Stimulated activated CD8-positive, alpha-beta memory T cell treated with anti-CD3 and anti-CD28 coated beads, Interleukin-7, amount 100 ng/mL, for 1 hour (primary cell): Measurements from ENCODE around the gene AQP1.

ENCODE experiments used
- DNase-seq, 2 donors: peaks; one replicate each; pipeline ENCODE4 v3.0.0-alpha.2; 2020; ENCODE audit warnings: low read depth in 2 of 2

The AQP1 gene

DNA sequence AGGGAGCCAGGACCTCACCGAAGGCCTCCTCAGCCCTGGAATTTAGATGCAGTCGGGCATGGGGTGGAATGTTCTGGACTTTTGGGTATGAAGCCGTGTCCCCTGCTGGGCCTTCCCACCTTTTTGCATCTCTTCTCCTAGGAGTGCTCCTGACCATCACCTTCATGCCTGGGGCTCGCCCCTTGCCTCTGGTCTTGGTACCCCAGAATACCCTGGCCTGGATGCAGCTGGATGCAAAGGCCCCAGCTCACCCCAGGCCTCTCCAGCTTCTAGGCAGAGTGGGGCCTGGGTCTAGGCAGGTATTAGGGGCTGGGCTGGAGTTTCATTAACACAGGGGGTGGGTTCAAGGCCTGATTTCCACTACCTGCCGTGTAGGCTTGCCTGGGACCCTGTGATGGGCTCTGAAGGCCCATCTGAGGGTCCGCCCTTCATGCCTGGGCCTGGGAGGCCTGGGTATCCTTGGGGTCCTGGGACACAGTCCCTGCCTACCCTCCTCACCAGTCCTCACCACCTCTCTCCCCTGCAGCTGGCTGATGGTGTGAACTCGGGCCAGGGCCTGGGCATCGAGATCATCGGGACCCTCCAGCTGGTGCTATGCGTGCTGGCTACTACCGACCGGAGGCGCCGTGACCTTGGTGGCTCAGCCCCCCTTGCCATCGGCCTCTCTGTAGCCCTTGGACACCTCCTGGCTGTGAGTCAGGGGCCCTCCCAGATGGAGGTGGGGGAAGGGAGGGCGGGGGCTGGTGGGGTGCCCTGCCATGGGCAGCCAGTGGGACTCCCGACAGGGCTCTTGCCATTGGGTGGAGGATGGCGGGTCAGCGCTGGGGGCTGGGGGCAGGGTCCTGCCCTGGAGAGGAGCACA is 10.1 kb downstream of the AQP1 start:
- DNase-seq, result no peak

- DNase-seq, result no peak
Observed at GRCh38 chr7:30922596-30922995, 10.9 kb downstream of the AQP1 start.

GRCh38 chr7:30923009-30923773 is 11.5 kb downstream of the AQP1 start:
- no peak for DNase-seq

- no peak for DNase-seq
Observed at GRCh38 chr7:30923774-30924413, 12.2 kb downstream of the AQP1 start.

GRCh38 chr7:30924624-30925023 is 13.0 kb downstream of the AQP1 start:
- DNase-seq, result no peak

DNA sequence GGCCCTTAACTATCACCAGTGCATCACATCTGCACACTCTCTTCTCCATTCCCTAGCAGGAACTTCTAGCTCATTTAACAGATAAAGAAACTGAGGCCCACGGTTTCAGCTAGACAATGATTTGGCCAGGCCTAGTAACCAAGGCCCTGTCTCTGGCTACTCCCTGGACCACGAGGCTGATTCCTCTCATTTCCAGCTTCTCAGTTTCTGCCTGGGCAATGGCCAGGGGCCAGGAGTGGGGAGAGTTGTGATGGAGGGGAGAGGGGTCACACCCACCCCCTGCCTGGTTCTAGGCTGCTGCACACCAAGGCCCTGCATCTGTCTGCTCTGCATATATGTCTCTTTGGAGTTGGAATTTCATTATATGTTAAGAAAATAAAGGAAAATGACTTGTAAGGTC is 13.5 kb downstream of the AQP1 start:
- DNase-seq, result no peak

DNA sequence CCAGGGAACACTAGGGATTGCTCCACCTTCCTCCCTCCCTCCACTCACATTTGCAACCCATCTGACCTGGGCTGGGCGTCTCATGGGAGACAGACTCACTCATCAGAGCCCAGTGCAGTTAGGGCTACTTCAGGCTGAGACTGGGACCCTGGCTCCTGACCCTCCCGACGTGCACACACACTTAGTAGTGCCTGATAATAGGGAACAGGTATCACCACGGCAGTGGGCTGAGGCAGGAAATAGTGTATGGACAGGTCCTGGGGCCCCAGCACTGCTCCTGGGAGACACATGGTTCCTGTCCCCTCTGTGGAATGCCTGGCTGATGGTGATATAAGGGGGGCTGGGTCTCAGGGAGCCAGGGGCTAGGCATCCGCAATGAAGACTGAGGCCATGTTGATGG is 14.3 kb downstream of the AQP1 start:
- no peak for DNase-seq

DNA sequence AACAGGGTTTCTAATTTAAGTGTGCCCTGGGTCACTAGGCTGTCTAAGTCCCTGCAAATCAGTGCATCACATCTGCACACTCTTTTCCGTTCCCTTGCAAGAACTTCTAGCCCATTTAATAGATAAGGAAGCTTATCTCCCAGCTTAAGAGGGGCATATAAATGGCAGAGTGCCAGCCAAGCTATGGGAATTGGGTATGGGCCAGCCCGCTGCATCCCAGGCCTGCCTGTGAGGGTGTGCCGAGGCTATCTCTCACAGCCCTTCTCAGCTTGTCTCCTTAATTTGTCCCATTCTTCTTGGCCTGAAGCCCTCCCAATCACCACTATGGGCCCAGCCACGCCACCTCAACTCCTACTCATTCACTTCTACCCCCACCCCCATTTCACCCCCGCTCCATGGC is 14.7 kb downstream of the AQP1 start:
- no peak for DNase-seq

- DNase-seq, result no peak
Observed at GRCh38 chr7:30927040-30927439, 15.4 kb downstream of the AQP1 start.

- no peak for DNase-seq
Observed at GRCh38 chr7:30927559-30927958, 15.9 kb downstream of the AQP1 start.

DNA sequence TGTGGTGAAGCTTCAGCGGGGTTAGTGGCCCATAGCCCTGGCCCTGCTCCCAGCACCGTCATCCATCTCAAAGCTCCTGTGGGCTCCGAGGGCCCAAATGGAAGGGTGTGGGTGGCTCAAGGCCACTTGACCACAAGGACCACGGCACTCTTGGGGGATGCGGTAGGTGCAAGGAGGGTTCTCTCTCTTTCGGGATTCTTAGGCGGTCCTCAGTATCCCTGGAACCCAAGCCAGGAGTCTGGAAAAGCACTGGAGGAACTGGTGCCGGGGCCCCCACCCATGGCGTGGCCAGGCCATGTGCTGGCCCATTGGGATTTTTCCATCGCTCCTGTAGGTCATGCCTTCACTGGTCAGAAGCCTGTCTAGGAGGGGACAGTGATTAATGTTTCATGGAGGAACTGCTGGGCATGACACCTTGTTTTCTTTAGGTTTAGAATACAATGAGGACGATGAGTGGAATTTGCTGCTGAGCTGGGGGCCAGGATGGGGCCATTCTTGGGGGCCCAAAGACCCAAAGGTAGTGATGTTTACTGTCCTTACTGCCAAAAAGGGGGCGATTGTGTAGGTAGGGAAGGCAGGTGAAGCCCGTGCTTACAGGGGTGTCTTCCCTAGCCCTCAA is 16.7 kb downstream of the AQP1 start:
- DNase-seq, result no peak

- no peak for DNase-seq
Observed at GRCh38 chr7:30929686-30930085, 18.0 kb downstream of the AQP1 start.

GRCh38 chr7:30930621-30931020 is 19.0 kb downstream of the AQP1 start:
- DNase-seq, result no peak

- no peak for DNase-seq
Observed at GRCh38 chr7:30931161-30931928, 19.7 kb downstream of the AQP1 start.

DNA sequence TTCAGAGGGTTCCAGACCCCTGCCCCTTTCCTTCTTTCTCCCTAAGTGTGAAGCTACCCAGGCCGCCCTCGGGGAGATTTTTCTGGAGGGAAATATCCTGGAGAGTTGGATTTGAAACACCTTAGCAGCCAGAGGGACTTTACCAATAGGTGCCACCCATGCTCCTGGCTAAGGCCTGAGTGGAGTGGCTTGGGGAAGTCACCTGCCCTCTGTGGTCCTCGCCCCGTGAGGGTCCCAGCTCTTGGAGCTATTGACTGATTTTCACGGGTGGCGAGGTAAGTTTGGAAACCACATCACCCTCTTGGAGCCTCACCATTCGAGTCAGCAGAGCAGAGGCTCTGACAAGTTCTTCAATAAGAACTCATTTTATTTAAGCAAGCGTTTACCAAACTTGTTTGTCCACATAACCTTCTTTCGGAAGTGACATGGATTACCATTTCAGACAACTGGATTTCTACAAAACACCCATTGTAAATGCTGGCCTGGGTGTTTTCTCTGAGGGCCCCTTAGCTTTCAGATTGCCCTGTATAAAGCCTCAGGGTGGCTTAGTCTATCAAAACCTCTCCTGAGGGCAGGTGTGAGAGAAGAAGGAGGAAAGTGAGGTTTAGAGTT is 20.4 kb downstream of the AQP1 start:
- no peak for DNase-seq

DNA sequence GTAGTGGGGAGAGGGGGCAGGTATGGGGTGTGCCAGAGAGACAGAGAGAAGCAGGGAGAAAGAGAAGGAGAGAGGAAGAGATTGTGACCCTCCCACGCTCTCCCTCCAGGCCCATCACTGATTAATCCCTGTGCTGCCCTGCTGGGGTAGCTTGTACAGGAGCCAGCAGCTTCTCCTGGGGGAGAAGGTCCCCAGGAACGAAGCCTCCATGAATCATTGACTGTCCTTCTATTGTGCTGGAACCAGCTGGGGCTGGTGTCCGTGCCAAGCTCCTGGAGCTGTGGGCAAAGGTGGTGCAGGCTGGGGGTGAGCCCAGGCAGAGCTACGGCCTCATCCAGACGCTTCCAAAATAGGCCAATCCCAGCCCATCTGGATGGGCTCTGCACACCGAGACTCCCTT is 20.9 kb downstream of the AQP1 start:
- DNase-seq, result no peak

- no peak for DNase-seq
Observed at GRCh38 chr7:30933124-30933974, 21.7 kb downstream of the AQP1 start.

- no peak for DNase-seq
Observed at GRCh38 chr7:30934225-30934624, 22.6 kb downstream of the AQP1 start.

DNA sequence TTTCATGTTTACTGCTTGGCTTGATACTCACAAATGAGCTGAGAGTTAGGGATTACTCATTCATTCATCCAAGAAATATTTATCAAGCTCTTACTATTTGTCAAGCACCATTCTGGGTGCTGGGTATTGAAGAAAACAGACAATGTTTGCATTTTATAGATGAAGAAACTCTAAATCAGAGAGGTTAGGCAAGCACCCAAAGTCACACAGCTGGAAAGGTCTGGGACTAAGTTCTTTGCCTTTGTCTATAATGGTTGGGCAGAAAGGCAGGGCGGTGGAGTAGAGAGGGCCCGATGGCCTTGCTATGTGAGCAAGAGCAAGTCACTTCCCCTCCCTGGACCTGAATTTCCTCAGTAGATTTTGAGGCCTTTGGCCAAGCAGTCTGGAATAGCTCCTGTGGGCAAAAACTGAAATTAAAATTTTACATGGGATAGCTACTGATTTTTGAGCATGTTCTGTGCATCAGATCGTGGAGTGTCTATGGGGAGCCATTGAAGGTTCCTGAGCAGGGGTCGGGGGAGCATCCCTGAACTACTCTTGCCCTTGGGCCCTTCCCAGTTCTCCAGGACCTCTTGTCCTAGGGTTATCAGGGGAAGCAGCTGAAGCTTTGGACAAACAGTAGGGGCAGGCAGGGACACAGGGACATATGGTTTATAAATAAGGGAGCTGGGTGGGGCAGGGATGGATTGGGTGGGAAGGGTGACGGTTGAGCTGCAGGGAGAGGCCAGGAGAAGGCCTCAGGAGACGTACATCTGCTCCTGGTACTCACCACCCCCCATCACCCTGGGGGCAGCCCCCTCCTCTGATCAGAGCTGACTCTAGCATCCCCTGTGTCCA is 23.3 kb downstream of the AQP1 start:
- DNase-seq, result no peak
